A673 (cell line): ENCODE measurements around the gene KRTAP9-8. TPM values are rescaled to one million over a fixed set of nuclear protein-coding genes. Genes with fewer than 3 reads are reported as not detected.
"Not testable (repeated sequence)": the region's sequence is repeated elsewhere in the genome, so short reads cannot be mapped to it uniquely, and the experiment has no call there.

ENCODE experiments used
- BruUV-seq: library from RNA; stranded (reverse); fragments of 400-500 nt; replicated peaks from 2 replicates; lab custom pipeline; 2021; lab: Mats Ljungman, UMichigan
- CTCF ChIA-PET: fragments of 300-600 bp; sonication (Branson Sonifier 250); formaldehyde crosslinking; loops from one replicate; lab custom pipeline; 2022; ENCODE audit warnings: antibody characterized with exemption; lab: Charles Lee
- POLR2A ChIA-PET: fragments of 300-600 bp; sonication (Branson Sonifier 250); formaldehyde crosslinking; loops from one replicate; lab custom pipeline; 2022; ENCODE audit warnings: antibody characterized with exemption; ENCODE audit not compliant: low non-redundant PET; lab: Charles Lee
- DNase-seq: peaks from one replicate; pipeline ENCODE4 v3.0.0-alpha.2; 2015; ENCODE audit warnings: low spot score
- H3K27ac ChIP-seq: fragments of 200-600 bp; sonication (generic); 2 replicates; pipeline ENCODE4 v1.5.1; 2016; ENCODE audit warnings: mixed run types, low read depth, mild to moderate bottlenecking, mixed read lengths, antibody characterized with exemption, low read length; ENCODE audit not compliant: poor library complexity, severe bottlenecking
- H3K27me3 ChIP-seq: fragments of 200-600 bp; sonication (generic); replicated peaks from 2 replicates; pipeline ENCODE4 v1.6.1; 2017; ENCODE audit warnings: mixed run types, low read depth, mild to moderate bottlenecking, mixed read lengths, antibody characterized with exemption, low read length; ENCODE audit not compliant: insufficient read depth, poor library complexity
- H3K36me3 ChIP-seq: fragments of 200-600 bp; sonication (generic); 2 replicates; pipeline ENCODE4 v1.6.1; 2016; ENCODE audit warnings: mixed run types, mild to moderate bottlenecking, mixed read lengths, antibody characterized with exemption, low read length; ENCODE audit not compliant: insufficient read depth, poor library complexity, severe bottlenecking
- H3K4me1 ChIP-seq: fragments of 200-600 bp; sonication (generic); 2 replicates; pipeline ENCODE4 v1.6.1; 2017; ENCODE audit warnings: mixed run types, mild to moderate bottlenecking, mixed read lengths, antibody characterized with exemption, low read length; ENCODE audit not compliant: insufficient read depth, poor library complexity, severe bottlenecking
- H3K4me3 ChIP-seq: fragments of 200-600 bp; sonication (generic); 2 replicates; pipeline ENCODE4 v1.5.1; 2016; ENCODE audit warnings: low read depth, mixed run types, mild to moderate bottlenecking, mixed read lengths, low read length; ENCODE audit not compliant: poor library complexity, severe bottlenecking
- H3K9me3 ChIP-seq: fragments of 200-600 bp; sonication (generic); 2 replicates; pipeline ENCODE4 v1.6.1; 2016; ENCODE audit warnings: mixed run types, low read depth, mild to moderate bottlenecking, mixed read lengths, antibody characterized with exemption, low read length; ENCODE audit not compliant: poor library complexity, severe bottlenecking
- EZH2 ChIP-seq: fragments of 200-600 bp; sonication (generic); IDR thresholded peaks from 2 replicates; pipeline ENCODE4 v1.6.1; 2017; ENCODE audit warnings: borderline replicate concordance, low read depth, mild to moderate bottlenecking, mixed read lengths, antibody characterized with exemption, low read length; ENCODE audit not compliant: poor library complexity, severe bottlenecking
- intact Hi-C: fragments of 100-400 bp; cut with micrococcal nuclease; formaldehyde crosslinking; loops from one replicate; pipeline ENCODE4 v1.10.0; 2022; ENCODE audit not compliant: unreplicated experiment
- total RNA-seq: library from RNA; stranded (reverse); gene quantifications from 2 replicates; pipeline ENCODE4 v1.2.3, GENCODE V29; 2021
- TF ChIP-seq, protein P1 (sequence below): fragments of 300-800, 200-600 bp; sonication (generic); conservative IDR thresholded peaks from 2 replicates; pipeline ENCODE4 v1.5.1; 2017; ENCODE audit warnings: low read depth, mild to moderate bottlenecking, antibody characterized with exemption, low read length, moderate library complexity, mixed read lengths

The KRTAP9-8 gene
- total RNA-seq, 1 experiment from 2014 or later, result not detected

DNA sequence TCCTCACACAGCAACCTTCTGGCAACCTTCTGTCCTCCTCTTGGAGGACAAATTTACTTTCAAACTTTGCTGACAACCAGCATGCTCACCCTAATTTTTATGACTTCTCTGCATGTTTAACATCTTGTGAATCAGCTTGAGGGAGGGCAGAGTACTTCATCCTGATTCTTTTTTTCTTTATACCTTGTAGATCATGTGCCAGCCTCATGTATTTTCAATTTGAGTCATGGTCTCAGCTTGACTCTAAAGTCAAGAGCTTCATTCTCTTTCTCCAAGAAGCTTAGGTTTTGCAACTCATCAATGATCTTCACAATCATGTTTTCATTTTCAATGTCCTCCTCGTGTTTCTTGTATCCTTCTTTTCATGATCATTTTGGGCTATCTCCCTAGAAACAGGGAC lies 34.1 kb downstream of the KRTAP9-8 start:
- DNase-seq, result no peak
- CTCF ChIA-PET, result no interaction called here
- Histone ChIP-seq H3K27me3 (no peaks in the 10 kb centered on the region), H3K36me3 (no peaks in the 10 kb centered on the region), H3K4me3 (no peak overlapping the region), H3K9me3 (no peaks in the 10 kb centered on the region), H3K27ac (no peak overlapping the region), H3K4me1 (no peaks in the 10 kb centered on the region)
- TF ChIP-seq, protein P1, sequence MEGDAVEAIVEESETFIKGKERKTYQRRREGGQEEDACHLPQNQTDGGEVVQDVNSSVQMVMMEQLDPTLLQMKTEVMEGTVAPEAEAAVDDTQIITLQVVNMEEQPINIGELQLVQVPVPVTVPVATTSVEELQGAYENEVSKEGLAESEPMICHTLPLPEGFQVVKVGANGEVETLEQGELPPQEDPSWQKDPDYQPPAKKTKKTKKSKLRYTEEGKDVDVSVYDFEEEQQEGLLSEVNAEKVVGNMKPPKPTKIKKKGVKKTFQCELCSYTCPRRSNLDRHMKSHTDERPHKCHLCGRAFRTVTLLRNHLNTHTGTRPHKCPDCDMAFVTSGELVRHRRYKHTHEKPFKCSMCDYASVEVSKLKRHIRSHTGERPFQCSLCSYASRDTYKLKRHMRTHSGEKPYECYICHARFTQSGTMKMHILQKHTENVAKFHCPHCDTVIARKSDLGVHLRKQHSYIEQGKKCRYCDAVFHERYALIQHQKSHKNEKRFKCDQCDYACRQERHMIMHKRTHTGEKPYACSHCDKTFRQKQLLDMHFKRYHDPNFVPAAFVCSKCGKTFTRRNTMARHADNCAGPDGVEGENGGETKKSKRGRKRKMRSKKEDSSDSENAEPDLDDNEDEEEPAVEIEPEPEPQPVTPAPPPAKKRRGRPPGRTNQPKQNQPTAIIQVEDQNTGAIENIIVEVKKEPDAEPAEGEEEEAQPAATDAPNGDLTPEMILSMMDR, result no peak
- no peak for TF ChIP-seq EZH2
- POLR2A ChIA-PET, result no interaction called here
- BruUV-seq, result no TSS peak
- intact Hi-C loops, result no loop called here

DNA sequence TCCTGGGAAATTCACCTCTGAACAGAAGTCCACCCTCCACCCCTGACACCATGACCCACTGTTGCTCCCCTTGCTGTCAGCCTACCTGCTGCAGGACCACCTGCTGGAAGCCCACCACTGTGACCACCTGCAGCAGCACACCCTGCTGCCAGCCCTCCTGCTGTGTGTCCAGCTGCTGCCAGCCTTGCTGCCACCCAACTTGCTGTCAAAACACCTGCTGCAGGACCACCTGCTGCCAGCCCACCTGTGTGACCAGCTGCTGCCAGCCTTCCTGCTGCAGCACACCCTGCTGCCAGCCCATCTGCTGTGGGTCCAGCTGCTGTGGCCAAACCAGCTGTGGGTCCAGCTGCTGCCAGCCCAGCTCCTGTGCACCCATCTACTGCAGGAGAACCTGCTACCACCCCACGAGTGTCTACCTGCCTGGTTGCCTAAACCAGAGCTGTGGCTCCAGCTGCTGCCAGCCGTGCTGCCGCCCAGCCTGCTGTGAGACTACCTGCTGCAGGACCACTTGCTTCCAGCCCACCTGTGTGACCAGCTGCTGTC lies 37.9 kb downstream of the KRTAP9-8 start, which contains the start of gene KRTAP9-7:
Gene KRTAP9-7, plus strand, starts transcription at position 51 of the 543 bp plus-strand sequence. Its CDS starts 0 bp downstream, at position 51.
- H3K27me3 ChIP-seq, H3K36me3 ChIP-seq, intact Hi-C loops, H3K9me3 ChIP-seq, H3K4me1 ChIP-seq, POLR2A ChIA-PET, DNase-seq, H3K4me3 ChIP-seq, CTCF ChIA-PET, BruUV-seq, H3K27ac ChIP-seq: not testable (repeated sequence)

DNA sequence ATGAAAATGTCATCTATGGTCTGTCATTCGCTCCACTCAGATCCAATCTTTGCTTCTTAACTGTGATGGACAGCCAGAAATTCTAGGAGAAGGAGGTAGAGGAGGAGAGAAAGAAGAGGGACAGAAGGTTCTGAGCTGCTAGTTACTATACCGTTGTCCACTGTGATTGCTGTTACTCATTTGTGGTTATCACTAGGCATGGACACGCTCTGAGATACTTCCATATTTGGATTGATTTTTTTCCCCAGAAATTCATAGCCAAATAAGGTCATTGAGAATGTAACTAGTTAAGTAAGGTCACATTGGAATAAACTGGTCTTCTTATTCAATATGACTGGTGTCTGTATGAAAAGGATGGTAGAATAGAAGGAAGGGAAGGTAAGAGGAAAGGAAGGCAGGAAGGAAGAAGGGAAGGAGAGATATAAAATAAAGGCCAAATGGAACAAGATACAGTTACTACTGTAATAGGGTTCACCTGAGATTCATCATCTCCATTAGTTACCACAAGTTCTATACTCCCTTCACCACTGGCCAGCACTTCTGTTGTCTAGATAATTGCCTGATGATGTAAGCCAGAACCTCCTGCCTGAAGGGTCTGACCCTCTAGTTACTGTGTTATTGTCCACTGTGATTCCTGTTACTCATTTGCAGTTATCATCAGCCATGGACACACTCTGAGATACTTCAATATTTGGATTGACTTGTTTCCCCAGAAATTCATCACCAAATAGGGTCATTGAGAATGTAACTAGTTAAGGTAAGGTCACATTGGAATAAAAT lies 40.6 kb downstream of the KRTAP9-8 start:
- Histone ChIP-seq H3K9me3 (no peaks in the 10 kb centered on the region), H3K27me3 (no peaks in the 10 kb centered on the region), H3K4me3 (no peak overlapping the region), H3K27ac (no peak overlapping the region), H3K36me3 (no peaks in the 10 kb centered on the region), H3K4me1 (no peaks in the 10 kb centered on the region)
- POLR2A ChIA-PET, result no interaction called here
- TF ChIP-seq EZH2, result no peak
- TF ChIP-seq, protein P1, result no peak
- DNase-seq, result no peak
- intact Hi-C loops, result no loop called here
- no TSS peak for BruUV-seq
- CTCF ChIA-PET, result no interaction called here

DNA sequence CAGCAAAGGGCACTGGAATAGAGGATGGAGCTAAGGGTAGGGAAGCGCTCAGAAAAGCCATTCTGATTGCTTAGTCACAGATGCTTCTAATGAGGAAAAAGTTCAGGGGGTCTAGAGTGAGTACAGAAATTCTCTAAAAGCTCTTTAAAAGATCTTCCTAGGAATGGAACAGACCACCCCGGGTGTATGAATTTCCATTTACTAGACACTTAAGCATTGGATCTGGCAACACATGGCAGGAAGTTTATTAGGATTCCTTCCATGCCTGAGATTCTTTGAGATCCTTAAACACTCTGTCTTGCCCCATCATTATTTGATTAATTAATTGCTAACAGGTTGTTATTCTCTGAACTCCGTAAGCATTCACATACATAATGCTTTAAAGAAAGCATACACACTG lies 46.2 kb downstream of the KRTAP9-8 start:
- H3K4me3 ChIP-seq, result no peak overlapping the region
- peak; percentile 52 for DNase-seq
- no TSS peak for BruUV-seq
- H3K27me3 ChIP-seq, result no peaks in the 10 kb centered on the region
- ChIA-PET CTCF (no interaction called here), POLR2A (no interaction called here)
- H3K27ac ChIP-seq, result no peak overlapping the region
- intact Hi-C loops, result no loop called here
- no peak for TF ChIP-seq EZH2
- no peaks in the 10 kb centered on the region for H3K36me3 ChIP-seq
- H3K4me1 ChIP-seq, result peaks cover 20% of the 10 kb centered on the region
- H3K9me3 ChIP-seq, result no peaks in the 10 kb centered on the region
